ENCODE data around the gene GNB3.
"Not testable (repeated sequence)": the region's sequence is repeated elsewhere in the genome, so short reads cannot be mapped to it uniquely, and the experiment has no call there.

Gene GNB3

GRCh38 chr12:6869049-6870021, 28.6 kb downstream of the GNB3 start:
- H3K4me3 ChIP-seq (replicated peaks; ENCODE audit: insufficient read depth, low read length): peak overlapping the region; percentile 93
- no peaks in the 10 kb centered on the region for H3K27me3 ChIP-seq (ENCODE audit: insufficient read depth, poor library complexity, severe bottlenecking)
- TF ChIP-seq GABPA (IDR thresholded peaks at IDR 0.05; ENCODE audit: low read depth) (no peak), CTCF (IDR thresholded peaks at IDR 0.05; ENCODE audit: insufficient read depth, low read length) (peak; percentile 87), POLR2AphosphoS5 (IDR thresholded peaks at IDR 0.05; ENCODE audit: low read depth) (peak; percentile 4; the same call in 1 of the 2 replicates)
- DNase-seq (ENCODE audit: low read depth in 1 of 2, low spot score in 1 of 2): peak; percentile 55 to 85
- H3K27ac ChIP-seq (replicated peaks): no peak overlapping the region; the same call in 1 of the 2 replicates

- H3K27me3 ChIP-seq (ENCODE audit: insufficient read depth, poor library complexity, severe bottlenecking); H3K4me3 ChIP-seq (replicated peaks; ENCODE audit: insufficient read depth, low read length); H3K27ac ChIP-seq (replicated peaks); DNase-seq (ENCODE audit: low read depth in 1 of 2, low spot score in 1 of 2): not testable (repeated sequence)
Observed at GRCh38 chr12:6870304-6870703, 29.6 kb downstream of the GNB3 start.

- peak; percentile 26 to 54 for DNase-seq (ENCODE audit: low read depth in 1 of 2, low spot score in 1 of 2)
- no peak overlapping the region for H3K4me3 ChIP-seq (replicated peaks; ENCODE audit: insufficient read depth, low read length)
Observed at GRCh38 chr12:6871052-6871957, 30.6 kb downstream of the GNB3 start.

GRCh38 chr12:6872073-6873048, 31.6 kb downstream of the GNB3 start:
- Histone ChIP-seq H3K27me3 (ENCODE audit: insufficient read depth, poor library complexity, severe bottlenecking) (no peaks in the 10 kb centered on the region), H3K4me3 (replicated peaks; ENCODE audit: insufficient read depth, low read length) (peak overlapping the region; percentile 78), H3K27ac (replicated peaks) (peak overlapping the region; percentile 76)
- TF ChIP-seq SPI1 (IDR thresholded peaks at IDR 0.05; ENCODE audit: borderline replicate concordance, low read depth) (no peak), GABPA (IDR thresholded peaks at IDR 0.05; ENCODE audit: low read depth) (no peak), POLR2AphosphoS5 (IDR thresholded peaks at IDR 0.05; ENCODE audit: low read depth) (peak; percentile 84), CTCF (IDR thresholded peaks at IDR 0.05; ENCODE audit: insufficient read depth, low read length) (peak; percentile 71), REST (IDR thresholded peaks at IDR 0.05; ENCODE audit: insufficient replicate concordance, low read depth) (no peak)
- DNase-seq (ENCODE audit: low read depth in 1 of 2, low spot score in 1 of 2): peak; percentile 56 to 79

More at GRCh38 chr12:6871052-6871957, 30.6 kb downstream of the GNB3 start:
- Histone ChIP-seq H3K27ac (replicated peaks) (peak overlapping the region; percentile 22; the same call in 1 of the 2 replicates), H3K27me3 (ENCODE audit: insufficient read depth, poor library complexity, severe bottlenecking) (no peaks in the 10 kb centered on the region)
- no peak for TF ChIP-seq REST (IDR thresholded peaks at IDR 0.05; ENCODE audit: insufficient replicate concordance, low read depth)
- no peak for TF ChIP-seq SPI1 (IDR thresholded peaks at IDR 0.05; ENCODE audit: borderline replicate concordance, low read depth)
- peak; percentile 78 for TF ChIP-seq POLR2AphosphoS5 (IDR thresholded peaks at IDR 0.05; ENCODE audit: low read depth)
- TF ChIP-seq GABPA (IDR thresholded peaks at IDR 0.05; ENCODE audit: low read depth): no peak
